ENCODE measurements around the gene MAD2L1BP.
"Not testable (repeated sequence)": the region's sequence is repeated elsewhere in the genome, so short reads cannot be mapped to it uniquely, and the experiment has no call there.

MAD2L1BP gene

DNA sequence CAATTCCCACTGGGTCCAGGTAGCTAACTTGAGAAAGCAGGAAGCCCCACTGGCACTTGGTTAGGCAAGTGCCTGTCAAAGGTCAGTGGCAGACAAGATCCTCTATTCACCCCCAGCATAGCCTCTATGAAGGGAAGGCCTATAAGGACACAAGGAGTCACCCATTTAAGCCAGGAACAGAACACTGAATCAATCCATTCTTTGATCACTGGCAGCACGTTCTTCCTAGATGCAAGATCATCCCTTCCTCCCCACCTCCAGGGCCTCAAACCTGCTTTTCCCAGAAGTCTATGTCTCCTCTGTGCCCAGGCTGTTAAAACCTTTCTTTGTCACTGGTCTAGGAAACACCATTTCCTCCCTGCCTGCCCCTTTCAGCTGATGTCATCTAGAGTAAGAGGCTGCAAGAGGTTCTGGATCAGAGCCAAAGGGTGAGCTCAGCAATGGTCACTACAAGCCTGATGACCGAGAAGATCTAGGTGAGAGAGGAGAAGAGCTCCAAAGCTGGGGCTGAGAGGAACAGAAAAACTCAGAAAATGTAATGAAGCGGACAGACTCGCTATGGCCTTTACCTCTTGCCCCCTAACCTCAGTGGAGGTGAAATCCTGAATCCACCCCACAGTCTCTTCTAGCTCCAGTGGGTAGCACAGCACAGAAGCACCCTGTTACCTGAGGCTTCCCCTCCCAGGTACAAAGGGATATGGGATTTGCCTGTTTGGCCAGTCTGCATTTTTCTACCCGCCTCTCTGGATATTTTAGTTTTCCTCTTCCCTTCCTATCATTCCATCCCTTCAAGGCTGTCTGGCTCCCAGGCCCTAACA, 8.4 kb upstream of the MAD2L1BP start:
- no peak for DNase-seq (ENCODE audit: low read depth)

DNA sequence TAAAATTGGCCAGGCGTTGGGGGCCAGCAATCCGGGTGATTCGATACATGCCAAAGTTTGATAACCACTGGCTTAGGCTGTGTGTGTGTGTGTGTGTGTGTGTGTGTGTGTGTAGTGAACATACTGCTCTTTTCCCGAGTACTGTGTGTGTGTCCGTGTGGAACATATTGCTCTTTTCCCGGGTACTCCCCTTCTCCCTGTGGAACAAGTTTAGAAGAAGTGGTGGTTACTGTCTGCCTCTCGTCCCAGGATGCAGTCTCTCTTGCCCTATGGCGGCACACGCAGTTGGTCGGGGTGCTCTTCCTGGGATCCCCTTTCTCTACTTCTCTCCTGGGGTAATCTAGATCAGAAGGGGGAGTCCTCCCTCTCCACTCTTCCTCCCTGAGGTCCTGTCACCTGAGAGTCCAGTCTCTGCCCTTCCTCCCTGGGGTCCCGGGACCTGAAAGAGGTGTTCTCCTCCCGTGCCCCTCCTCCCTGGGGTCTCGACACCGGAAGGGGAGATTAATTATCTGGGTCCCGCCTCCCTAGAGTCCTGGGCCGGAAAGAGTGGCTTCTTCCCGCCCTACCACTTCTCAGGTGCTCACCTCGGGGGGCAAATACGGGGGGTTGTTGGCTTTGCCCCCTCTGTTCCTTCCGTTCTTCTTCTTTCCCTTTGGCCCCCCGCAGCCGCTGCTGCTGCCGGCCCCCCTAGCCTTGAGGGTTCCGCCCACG, 7.1 kb upstream of the MAD2L1BP start:
- DNase-seq (ENCODE audit: low read depth) = no peak

DNA sequence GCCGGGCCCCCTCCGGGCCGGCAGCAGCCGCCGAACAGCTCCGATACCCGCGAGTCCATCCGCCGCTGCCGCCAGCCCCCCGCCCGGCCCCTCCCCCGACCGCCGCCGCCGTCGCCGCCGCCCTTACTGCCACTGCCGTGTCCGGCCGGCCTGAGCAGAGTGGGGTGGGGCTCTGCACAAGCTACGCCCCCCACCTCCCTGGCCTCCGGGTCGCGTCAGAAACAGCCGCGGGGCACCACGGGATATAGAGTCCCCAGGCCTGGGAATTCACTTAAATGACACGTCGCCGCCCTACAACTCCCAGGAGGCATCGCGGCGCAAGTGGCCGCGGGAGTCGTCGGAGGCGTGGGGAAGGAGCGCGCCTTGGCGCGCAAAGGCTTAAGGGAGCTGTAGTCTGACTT, 6.5 kb upstream of the MAD2L1BP start, which contains the start of gene GTPBP2:
TSS of gene GTPBP2 (minus strand) at position 161 of the 401 bp plus-strand sequence. CDS start at position 59, 102 bp downstream.
- peak; percentile 96 for DNase-seq (ENCODE audit: low read depth)

DNA sequence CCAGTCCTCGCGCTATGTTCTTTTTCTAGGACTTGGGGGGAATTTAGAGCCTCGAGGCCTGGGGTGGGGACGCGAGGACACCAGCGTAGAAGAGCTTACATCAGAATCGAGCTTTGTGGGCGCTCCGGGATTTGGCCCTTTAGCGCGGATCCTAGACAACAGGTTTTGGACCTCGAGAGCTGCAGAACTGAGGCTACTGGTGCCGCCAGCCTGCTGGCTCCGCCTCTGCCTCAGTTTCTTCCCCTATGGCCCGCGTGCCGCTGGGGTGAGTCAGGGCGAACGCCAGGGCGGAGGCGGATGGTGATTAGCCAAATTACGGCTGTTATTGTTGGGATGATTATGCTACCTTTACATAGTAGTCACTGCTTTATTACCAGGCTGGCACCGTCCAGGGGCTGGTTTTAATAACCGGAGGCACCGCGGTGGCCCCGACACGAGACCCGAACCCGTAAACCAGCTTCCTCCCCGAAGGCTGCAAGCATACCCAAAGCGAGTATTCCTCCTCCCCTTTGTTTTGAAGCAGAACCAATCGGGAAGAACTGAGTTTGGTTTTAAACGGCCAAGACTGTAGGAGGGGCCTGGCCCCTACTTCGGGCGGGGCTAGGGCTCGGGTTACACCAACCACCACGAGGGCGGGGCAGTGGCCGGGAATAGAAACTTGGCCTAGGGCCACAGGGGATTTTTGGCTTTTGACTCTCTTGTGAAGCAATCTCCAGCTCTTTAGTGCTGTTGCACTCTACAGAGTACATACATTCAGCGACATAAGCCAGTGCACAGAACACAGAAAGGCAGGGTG, 5.9 kb upstream of the MAD2L1BP start:
- peak; percentile 78 for DNase-seq (ENCODE audit: low read depth)

DNA sequence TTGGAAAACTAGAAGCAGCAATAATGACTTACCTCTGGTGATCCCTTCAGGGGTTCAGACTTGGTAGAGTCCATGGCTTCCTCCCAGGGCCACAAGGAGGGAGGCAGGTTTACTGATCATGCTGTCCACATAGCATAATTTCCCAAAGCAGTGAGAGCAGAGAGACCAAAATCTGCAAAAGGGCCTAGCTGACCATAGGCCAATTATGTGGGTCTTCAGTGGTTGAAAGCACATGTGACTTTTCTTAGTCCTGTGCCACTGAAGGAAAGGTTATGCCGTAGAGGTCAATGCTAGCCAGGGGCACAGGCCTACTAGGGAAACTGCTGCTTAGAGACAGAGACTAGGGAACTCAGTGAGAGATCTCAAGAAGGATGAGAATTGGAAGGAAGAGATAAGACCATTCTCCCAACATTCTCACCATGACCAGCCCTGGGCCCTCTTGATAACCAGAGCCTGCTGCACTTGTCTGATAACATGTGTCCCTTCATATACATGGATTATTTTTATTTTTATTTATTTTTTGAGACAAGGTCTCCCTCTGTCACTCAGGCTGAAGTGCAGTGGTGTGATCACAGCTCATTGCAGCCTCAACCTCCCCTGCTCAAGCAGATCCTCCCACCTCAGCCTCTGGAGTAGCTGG, 4.5 kb upstream of the MAD2L1BP start:
- no peak for DNase-seq (ENCODE audit: low read depth)

DNA sequence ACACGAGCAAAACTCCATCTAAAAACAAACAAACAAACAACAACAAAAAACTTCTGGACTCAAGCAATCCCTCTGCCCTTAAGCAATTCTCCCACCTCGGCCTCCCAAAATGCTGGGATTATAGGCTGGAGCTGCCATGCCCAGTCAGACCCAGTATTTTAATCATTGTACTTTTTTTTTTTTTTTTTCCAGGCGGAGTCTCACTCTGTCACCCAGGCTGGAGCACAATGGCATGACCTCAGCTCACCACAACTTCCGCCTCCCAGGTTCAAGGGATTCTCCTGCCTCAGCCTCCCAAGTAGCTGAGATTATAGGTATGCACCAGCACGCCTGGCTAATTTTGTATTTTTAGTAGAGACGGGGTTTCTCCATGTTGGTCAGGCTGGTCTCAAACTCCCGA, 2.6 kb upstream of the MAD2L1BP start:
- not testable (repeated sequence) for DNase-seq (ENCODE audit: low read depth)

DNA sequence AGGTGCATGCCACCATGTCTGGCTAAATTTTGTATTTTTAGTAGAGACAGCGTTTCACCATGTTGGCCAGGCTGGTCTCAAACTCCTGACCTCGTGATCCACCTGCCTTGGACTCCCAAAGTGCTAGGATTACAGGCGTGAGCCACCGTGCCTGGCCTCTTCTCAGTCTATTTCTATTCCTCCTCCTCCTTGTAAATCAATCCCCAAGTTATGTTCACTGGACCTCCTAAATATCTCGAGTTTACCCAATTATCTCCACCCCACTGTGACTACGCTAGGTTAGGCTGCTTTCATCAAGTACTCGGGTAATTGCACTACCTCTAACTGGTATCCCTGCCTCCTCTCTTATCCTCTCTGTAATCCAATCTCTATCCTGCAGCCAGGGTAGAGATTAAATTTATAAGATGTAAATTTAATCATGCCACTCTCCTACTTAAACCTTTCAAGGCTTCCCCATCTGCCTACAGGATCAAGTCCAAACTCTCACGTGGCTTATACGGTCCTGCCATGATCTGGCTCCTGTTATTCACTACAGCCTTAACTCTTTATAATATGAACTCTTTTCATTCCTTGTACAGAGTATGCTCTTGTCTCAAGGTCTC, 837 bp upstream of the MAD2L1BP start:
- DNase-seq (ENCODE audit: low read depth) = no peak

DNA sequence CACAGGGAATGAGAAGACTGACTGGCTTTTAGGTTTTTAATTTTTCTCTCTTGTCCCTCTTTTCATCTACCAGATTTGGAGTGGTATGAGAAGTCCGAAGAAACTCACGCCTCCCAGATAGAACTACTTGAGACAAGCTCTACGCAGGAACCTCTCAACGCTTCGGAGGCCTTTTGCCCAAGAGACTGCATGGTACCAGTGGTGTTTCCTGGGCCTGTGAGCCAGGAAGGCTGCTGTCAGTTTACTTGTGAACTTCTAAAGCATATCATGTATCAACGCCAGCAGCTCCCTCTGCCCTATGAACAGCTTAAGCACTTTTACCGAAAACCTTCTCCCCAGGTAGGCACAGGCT, 644 bp downstream of the MAD2L1BP start:
- DNase-seq (ENCODE audit: low read depth) = no peak

DNA sequence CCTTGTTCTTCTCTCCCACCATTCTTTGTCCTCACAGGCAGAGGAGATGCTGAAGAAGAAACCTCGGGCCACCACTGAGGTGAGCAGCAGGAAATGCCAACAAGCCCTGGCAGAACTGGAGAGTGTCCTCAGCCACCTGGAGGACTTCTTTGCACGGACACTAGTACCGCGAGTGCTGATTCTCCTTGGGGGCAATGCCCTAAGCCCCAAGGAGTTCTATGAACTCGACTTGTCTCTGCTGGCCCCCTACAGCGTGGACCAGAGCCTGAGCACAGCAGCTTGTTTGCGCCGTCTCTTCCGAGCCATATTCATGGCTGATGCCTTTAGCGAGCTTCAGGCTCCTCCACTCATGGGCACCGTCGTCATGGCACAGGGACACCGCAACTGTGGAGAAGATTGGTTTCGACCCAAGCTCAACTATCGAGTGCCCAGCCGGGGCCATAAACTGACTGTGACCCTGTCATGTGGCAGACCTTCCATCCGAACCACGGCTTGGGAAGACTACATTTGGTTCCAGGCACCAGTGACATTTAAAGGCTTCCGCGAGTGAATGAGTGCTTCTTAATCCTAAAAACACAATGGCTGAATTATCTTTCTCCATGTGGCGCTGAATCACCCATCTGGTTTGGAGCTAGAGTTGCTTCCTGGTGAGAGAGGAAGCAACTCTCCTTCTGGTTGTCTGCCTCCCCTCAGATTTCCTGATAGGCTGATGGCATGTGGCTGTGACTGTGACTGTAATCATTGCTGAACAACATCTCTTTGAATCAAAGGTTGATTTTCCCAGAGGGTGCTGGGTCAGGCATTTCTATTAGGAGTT, 4.6 kb downstream of the MAD2L1BP start:
- no peak for DNase-seq (ENCODE audit: low read depth)

DNA sequence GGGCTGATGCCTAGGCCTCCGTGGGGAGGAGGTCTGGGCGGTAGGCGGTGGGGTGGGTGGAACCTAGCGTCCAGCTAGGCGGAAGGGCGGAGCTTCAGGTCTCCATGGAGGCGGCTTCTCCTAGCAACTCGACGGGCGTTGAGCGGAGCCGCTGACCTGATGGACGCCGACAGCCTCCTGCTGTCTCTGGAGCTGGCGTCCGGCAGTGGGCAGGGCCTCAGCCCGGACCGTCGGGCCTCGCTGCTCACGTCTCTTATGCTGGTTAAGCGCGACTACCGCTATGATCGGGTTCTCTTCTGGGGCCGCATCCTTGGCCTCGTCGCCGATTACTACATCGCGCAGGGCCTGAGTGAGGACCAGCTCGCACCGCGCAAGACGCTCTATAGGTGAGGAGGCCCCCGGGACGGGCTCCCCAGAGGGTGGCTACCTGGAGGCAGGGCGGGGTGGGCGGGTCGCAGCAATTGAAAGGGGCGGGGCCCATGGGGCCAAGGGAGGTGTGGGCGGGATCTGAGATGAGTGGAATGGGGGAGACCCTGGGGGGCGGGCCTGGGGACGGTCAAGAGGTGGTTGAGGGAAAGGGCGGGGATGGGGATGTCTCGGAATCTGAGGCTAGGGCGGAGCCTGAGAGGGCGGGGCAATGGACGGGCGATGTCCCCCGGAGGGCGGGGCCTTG, 9.4 kb downstream of the MAD2L1BP start, which contains the start of gene RSPH9:
TSS of gene RSPH9 (plus strand) at position 97 of the 673 bp plus-strand sequence. CDS start at position 160, 63 bp downstream.
- DNase-seq (ENCODE audit: low read depth) = peak; percentile 42

DNA sequence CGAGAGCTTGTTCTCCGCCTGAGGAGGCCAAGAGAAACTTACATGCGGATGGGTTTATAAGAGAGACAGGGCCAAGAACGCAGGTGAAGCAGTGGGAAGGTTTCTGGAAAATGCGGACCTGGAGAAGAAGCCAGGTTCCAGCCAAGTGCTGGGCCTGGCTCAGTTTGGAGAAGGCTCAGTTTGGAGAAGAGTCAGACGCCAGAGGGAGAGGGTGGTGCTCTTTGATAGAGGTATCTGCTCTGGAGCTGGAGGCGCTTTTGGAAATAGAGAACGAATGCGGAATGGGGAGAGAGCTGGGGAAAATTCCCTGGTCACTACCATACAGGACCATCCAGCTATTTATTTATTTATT, 9.9 kb downstream of the MAD2L1BP start:
- no peak for DNase-seq (ENCODE audit: low read depth)

DNA sequence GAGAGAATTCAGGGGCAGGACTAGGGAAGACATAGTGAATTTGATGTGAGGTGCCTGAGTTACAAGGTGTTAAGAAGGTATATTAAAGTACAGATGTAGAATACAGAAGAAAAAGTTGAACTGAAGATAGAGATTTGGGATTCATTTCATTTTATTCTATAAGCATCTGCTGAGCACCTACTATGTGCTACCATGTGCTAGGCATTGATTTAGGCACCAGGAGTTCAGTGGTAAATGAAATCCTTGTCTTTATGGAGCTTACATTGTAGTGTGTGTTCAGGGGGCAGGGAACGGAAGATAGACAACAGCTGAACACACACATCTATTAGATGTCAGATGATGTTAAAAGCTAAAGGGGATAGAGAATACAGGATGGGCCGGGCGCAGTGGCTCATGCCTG, 12.0 kb downstream of the MAD2L1BP start:
- no peak for DNase-seq (ENCODE audit: low read depth)

DNA sequence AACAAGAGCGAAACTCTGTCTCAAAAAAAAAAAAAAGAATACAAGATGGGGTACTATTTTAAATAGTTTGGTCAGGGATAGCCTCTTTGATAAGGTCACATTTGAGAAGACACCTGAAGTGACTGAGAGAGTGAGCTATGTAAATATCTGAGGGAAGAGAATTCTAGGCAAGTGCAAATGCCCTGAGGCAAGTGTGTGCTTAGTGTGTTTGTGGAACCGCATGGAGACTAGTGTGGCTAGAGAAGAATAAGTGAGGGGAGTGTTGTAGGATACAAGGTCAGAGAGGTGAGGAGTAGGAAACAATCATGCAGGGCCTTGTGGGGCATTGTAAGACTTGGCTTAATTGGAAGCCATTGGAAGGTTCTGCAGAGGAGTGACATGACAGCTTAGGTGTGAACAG, 12.6 kb downstream of the MAD2L1BP start:
- DNase-seq (ENCODE audit: low read depth) = no peak

DNA sequence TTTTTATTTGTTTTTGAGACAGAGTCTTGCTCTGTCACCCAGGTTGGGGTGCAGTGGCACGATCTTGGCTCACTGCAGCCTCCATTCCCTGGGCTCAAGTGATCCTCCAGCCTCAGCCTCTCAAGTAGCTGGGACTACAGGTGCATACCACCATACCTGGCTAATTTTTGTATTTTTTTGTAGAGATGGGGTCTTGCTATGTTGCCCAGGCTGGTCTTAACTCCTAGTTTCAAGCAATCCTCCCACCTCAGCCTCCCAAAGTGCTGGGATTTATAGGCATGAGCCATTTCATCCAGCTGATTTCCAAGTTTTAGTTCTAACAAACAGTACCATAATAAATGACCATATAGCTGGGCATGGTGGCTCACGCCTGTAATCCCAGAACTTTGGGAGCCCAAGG, 17.2 kb downstream of the MAD2L1BP start:
- not testable (repeated sequence) for DNase-seq (ENCODE audit: low read depth)

DNA sequence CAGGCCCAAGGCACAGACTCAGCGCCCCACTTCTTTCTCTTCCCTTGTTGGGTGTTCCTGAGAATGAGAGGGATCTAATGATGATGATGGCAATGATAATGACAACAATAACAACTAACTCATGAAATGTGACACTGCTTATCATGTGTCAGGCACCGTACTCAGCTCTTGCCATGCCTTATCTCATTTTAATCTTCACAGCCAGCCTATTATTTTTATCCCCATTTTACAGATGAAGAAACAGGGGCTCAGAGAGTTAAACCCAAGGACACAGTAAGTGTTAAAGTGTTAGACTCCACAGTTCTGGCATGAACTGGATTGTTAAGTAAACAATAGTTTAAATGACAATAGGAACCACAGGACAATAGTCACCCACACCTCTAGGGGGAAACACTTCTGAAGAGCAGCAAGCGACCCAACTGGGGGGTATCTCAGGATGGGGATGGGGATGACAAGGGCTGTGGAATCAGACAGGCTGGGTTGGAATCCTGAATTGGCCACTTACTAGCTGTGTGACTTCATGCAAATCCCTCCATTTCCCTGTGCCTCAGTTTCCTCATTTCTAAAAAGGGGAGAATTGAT, 21.7 kb downstream of the MAD2L1BP start:
- DNase-seq (ENCODE audit: low read depth) = no peak

DNA sequence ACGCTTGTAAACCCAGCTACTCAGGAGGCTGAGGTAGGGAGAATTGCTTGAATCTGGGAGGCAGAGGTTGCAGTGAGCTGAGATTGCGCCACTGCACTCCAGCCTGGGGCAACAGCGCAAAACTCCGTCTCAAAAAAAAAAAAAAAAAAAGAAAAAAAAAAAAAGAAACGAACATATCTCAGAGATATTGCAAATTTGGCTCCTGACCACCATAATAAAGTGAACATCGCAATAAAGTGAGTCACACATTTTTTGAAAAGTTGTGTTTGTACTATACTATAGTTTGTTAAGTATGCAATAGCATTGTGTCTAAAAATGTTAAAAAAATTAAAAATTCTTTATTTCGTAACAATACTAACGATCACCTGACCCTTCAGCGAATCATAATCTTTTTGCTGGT, 22.5 kb downstream of the MAD2L1BP start:
- DNase-seq (ENCODE audit: low read depth) = no peak

DNA sequence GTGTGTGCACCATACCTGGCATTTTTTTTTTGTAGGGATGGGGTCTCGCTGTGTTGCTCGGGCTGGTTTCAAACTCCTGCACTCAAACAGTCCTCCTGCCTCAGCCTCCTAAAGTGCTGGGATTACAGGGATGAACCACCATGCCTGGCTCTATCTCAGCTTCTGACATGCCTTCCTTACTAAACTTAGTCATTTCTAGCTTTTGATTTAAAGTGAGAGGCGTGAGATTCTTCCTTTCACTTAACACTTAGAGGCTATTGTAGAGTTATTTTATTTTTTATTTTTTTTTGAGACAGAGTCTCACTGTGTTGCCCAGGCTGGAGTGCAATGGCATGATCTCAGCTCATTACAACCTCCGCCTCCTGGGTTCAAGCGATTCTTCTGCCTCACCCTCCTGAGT, 27.3 kb downstream of the MAD2L1BP start:
- not testable (repeated sequence) for DNase-seq (ENCODE audit: low read depth)

DNA sequence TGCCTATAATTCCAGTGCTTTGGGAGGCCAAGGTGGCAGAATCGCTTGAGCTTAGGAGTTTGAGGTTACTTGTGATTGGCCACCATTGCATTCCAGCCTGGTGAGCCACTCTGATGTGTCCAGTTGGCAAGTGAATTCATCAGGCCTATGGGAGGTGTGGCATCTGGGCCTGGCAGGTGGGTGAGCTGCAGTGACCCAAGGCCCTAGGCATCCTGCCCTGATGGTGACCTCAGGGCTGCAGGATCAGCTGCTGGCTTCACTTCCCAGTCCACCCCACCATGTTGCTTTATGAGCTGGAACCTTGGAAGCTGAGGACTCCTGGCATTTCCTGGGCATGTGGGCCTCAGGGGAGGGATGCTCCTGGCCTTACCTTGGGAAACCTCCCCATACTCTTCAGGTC, 29.7 kb downstream of the MAD2L1BP start:
- no peak for DNase-seq (ENCODE audit: low read depth)

DNA sequence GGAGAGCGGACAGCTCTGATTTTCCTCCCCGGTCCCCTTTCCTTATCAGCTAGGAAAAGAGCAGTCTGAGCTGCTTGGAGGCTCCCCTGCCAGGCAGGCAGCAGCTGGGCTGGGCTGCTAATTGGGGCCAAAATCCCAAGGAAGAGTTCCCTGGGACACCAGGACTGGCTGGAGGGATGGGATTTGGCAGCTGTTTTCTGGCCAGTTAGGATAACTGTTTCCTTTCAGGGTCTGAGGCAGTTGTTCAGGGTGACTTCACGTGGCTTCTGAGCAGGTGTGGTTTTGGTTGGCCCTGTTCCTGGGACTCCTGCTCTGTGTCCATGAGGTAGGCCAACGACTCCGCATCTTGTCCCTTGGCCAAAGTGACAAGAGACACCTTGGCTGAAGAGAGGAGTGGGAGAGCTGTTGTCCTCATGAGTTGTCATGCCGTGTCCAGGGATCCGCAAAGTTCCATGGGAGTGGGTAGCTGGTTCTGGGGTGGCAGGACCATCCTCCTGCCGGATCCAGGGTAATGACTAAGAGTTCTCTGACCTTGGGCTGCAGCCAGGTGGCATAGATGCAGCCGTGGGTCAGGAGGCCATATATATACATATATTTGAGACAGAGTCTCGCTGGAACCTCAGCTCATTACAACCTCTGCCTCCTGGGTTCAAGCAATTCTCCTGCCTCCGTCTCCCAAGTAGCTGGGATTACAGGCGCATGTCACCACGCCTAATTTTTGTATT, 30.7 kb downstream of the MAD2L1BP start:
- DNase-seq (ENCODE audit: low read depth) = no peak
